HL-60 (cell line): ENCODE measurements around the gene RNU6-8.

Experiments used
- DNase-seq, 2 experiments: peaks; one replicate each; pipeline ENCODE4 v3.0.0-alpha.2; 2010 to 2020; ENCODE audit warnings: low read depth in 1 of 2, low spot score in 1 of 2
- H3K27ac ChIP-seq: fragments of 250-450 bp; sonication (Bioruptor Pico); replicated peaks from 2 replicates; pipeline ENCODE4 v1.5.1; 2020; ENCODE audit warnings: mild to moderate bottlenecking, moderate library complexity
- H3K27me3 ChIP-seq: fragments of 250-450 bp; sonication (Bioruptor Pico); 2 replicates; pipeline ENCODE4 v1.5.1; 2021; ENCODE audit warnings: mild to moderate bottlenecking, moderate library complexity; ENCODE audit not compliant: insufficient read depth, poor library complexity, severe bottlenecking
- H3K4me3 ChIP-seq: replicated peaks from 2 replicates; pipeline ENCODE4 v1.5.1; 2011; ENCODE audit warnings: mild to moderate bottlenecking, control low read depth, low read length; ENCODE audit not compliant: insufficient read depth
- CTCF ChIP-seq: IDR thresholded peaks from one replicate; pipeline ENCODE4 v1.5.1; 2011; ENCODE audit warnings: low read length, control low read depth, inconsistent platforms; ENCODE audit not compliant: insufficient read depth
- GABPA ChIP-seq: IDR thresholded peaks from 2 replicates; pipeline ENCODE4 v1.6.1; 2012; ENCODE audit warnings: low read depth
- POLR2AphosphoS5 ChIP-seq: IDR thresholded peaks from 2 replicates; pipeline ENCODE4 v1.6.1; 2012; ENCODE audit warnings: low read depth
- REST ChIP-seq: IDR thresholded peaks from 2 replicates; pipeline ENCODE4 v1.6.1; 2012; ENCODE audit warnings: low read depth; ENCODE audit not compliant: insufficient replicate concordance
- SPI1 ChIP-seq: IDR thresholded peaks from 2 replicates; pipeline ENCODE4 v1.6.1; 2012; ENCODE audit warnings: low read depth, mild to moderate bottlenecking, borderline replicate concordance

The RNU6-8 gene

GRCh38 chr14:32230695-32231280 is 27.7 kb upstream of the RNU6-8 start:
- Histone ChIP-seq H3K4me3 (no peak overlapping the region), H3K27me3 (no peaks in the 10 kb centered on the region), H3K27ac (no peak overlapping the region)
- no peak for DNase-seq
- TF ChIP-seq SPI1 = no peak
- TF ChIP-seq REST = no peak
- no peak for TF ChIP-seq POLR2AphosphoS5
- no peak for TF ChIP-seq CTCF
- no peak for TF ChIP-seq GABPA

- Histone ChIP-seq H3K27ac (no peak overlapping the region), H3K4me3 (no peak overlapping the region), H3K27me3 (no peaks in the 10 kb centered on the region)
- TF ChIP-seq CTCF (no peak), REST (no peak), SPI1 (no peak), GABPA (no peak), POLR2AphosphoS5 (no peak)
- no peak for DNase-seq
Observed at GRCh38 chr14:32230181-32230580, 27.1 kb upstream of the RNU6-8 start.

- no peak for DNase-seq
- Histone ChIP-seq H3K27me3 (no peaks in the 10 kb centered on the region), H3K4me3 (no peak overlapping the region), H3K27ac (no peak overlapping the region)
- no peak for TF ChIP-seq REST
Observed at GRCh38 chr14:32226056-32226455, 23.0 kb upstream of the RNU6-8 start.
